ENCODE results near the gene RBFOX1.

The RBFOX1 gene

DNA sequence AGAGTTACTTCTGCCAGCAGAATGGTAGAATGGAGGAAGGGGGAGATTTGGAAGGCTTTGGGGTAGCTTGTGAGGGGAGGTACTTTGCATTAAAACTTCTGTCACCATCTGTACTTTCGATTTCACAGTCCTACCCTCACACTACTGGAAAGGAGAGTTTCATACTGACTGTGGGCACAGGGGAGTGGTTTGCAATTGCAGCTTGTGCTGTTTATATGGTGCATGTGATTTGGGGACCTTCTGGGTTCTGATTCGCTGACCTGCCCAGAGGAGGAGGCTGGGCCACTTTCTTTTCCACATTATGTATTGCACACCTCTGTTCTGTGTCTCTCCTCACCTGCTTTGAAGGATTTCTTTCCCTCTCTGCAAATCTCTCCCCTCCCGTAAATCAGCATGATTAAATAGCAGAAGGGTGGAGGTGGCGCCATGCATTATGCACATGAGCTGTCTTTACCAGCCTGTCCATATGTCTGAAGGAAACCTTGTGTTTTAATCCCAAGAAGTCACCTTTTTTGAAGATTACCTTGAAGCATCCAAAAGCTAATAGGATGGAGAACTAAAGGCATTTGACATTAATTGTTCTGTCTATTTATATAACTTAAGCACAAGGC, 90.9 kb downstream of the RBFOX1 start:
- no peak overlapping the region for H3K27ac ChIP-seq (ENCODE audit: low read depth in 2 of 2, low read length in 2 of 2)
- H3K4me1 ChIP-seq (ENCODE audit: control insufficient read depth in 2 of 2, insufficient read depth in 2 of 2, low read length in 2 of 2): no peaks in the 10 kb centered on the region
- H3K27me3 ChIP-seq (ENCODE audit: control insufficient read depth in 2 of 2, insufficient read depth in 2 of 2, low read length in 2 of 2): no peaks in the 10 kb centered on the region
- no peaks in the 10 kb centered on the region for H3K36me3 ChIP-seq (ENCODE audit: control insufficient read depth in 2 of 2, insufficient read depth in 2 of 2, low read length in 2 of 2)
- H3K9me3 ChIP-seq (ENCODE audit: control insufficient read depth in 2 of 2, low read length in 2 of 2): no peaks in the 10 kb centered on the region
- no peak overlapping the region for H3K9ac ChIP-seq (ENCODE audit: low read depth in 1 of 2, low read length in 2 of 2)
- H3K4me3 ChIP-seq (ENCODE audit: low read length in 2 of 2): no peak overlapping the region

- Histone ChIP-seq H3K9me3 (ENCODE audit: control insufficient read depth in 2 of 2, low read length in 2 of 2) (no peaks in the 10 kb centered on the region), H3K4me3 (ENCODE audit: low read length in 2 of 2) (no peak overlapping the region), H3K27ac (ENCODE audit: low read depth in 2 of 2, low read length in 2 of 2) (no peak overlapping the region), H3K36me3 (ENCODE audit: control insufficient read depth in 2 of 2, insufficient read depth in 2 of 2, low read length in 2 of 2) (no peaks in the 10 kb centered on the region), H3K9ac (ENCODE audit: low read depth in 1 of 2, low read length in 2 of 2) (no peak overlapping the region), H3K4me1 (ENCODE audit: control insufficient read depth in 2 of 2, insufficient read depth in 2 of 2, low read length in 2 of 2) (no peaks in the 10 kb centered on the region), H3K27me3 (ENCODE audit: control insufficient read depth in 2 of 2, insufficient read depth in 2 of 2, low read length in 2 of 2) (no peaks in the 10 kb centered on the region)
Observed at GRCh38 chr16:7426161-7426560, 93.5 kb downstream of the RBFOX1 start.

- no peaks in the 10 kb centered on the region for H3K4me1 ChIP-seq (ENCODE audit: control insufficient read depth in 2 of 2, insufficient read depth in 2 of 2, low read length in 2 of 2)
- H3K36me3 ChIP-seq (ENCODE audit: control insufficient read depth in 2 of 2, insufficient read depth in 2 of 2, low read length in 2 of 2): no peaks in the 10 kb centered on the region
- H3K4me3 ChIP-seq (ENCODE audit: low read length in 2 of 2): no peak overlapping the region
- no peak overlapping the region for H3K27ac ChIP-seq (ENCODE audit: low read depth in 2 of 2, low read length in 2 of 2)
- no peaks in the 10 kb centered on the region for H3K27me3 ChIP-seq (ENCODE audit: control insufficient read depth in 2 of 2, insufficient read depth in 2 of 2, low read length in 2 of 2)
- no peaks in the 10 kb centered on the region for H3K9me3 ChIP-seq (ENCODE audit: control insufficient read depth in 2 of 2, low read length in 2 of 2)
- no peak overlapping the region for H3K9ac ChIP-seq (ENCODE audit: low read depth in 1 of 2, low read length in 2 of 2)
Observed at GRCh38 chr16:7431723-7432122, 99.1 kb downstream of the RBFOX1 start.

GRCh38 chr16:7436306-7436705, 103.7 kb downstream of the RBFOX1 start:
- no peak overlapping the region for H3K9ac ChIP-seq (ENCODE audit: low read depth in 1 of 2, low read length in 2 of 2)
- no peaks in the 10 kb centered on the region for H3K4me1 ChIP-seq (ENCODE audit: control insufficient read depth in 2 of 2, insufficient read depth in 2 of 2, low read length in 2 of 2)
- no peaks in the 10 kb centered on the region for H3K27me3 ChIP-seq (ENCODE audit: control insufficient read depth in 2 of 2, insufficient read depth in 2 of 2, low read length in 2 of 2)
- H3K36me3 ChIP-seq (ENCODE audit: control insufficient read depth in 2 of 2, insufficient read depth in 2 of 2, low read length in 2 of 2): no peaks in the 10 kb centered on the region
- no peak overlapping the region for H3K4me3 ChIP-seq (ENCODE audit: low read length in 2 of 2)
- no peaks in the 10 kb centered on the region for H3K9me3 ChIP-seq (ENCODE audit: control insufficient read depth in 2 of 2, low read length in 2 of 2)
- no peak overlapping the region for H3K27ac ChIP-seq (ENCODE audit: low read depth in 2 of 2, low read length in 2 of 2)

- H3K27me3 ChIP-seq (ENCODE audit: control insufficient read depth in 2 of 2, insufficient read depth in 2 of 2, low read length in 2 of 2): no peaks in the 10 kb centered on the region
- no peaks in the 10 kb centered on the region for H3K36me3 ChIP-seq (ENCODE audit: control insufficient read depth in 2 of 2, insufficient read depth in 2 of 2, low read length in 2 of 2)
- no peak overlapping the region for H3K27ac ChIP-seq (ENCODE audit: low read depth in 2 of 2, low read length in 2 of 2)
- no peak overlapping the region for H3K9ac ChIP-seq (ENCODE audit: low read depth in 1 of 2, low read length in 2 of 2)
- no peaks in the 10 kb centered on the region for H3K9me3 ChIP-seq (ENCODE audit: control insufficient read depth in 2 of 2, low read length in 2 of 2)
- no peaks in the 10 kb centered on the region for H3K4me1 ChIP-seq (ENCODE audit: control insufficient read depth in 2 of 2, insufficient read depth in 2 of 2, low read length in 2 of 2)
- H3K4me3 ChIP-seq (ENCODE audit: low read length in 2 of 2): no peak overlapping the region
Observed at GRCh38 chr16:7437135-7437804, 104.6 kb downstream of the RBFOX1 start.

- H3K9me3 ChIP-seq (ENCODE audit: control insufficient read depth in 2 of 2, low read length in 2 of 2): no peaks in the 10 kb centered on the region
- H3K9ac ChIP-seq (ENCODE audit: low read depth in 1 of 2, low read length in 2 of 2): no peak overlapping the region
- no peaks in the 10 kb centered on the region for H3K27me3 ChIP-seq (ENCODE audit: control insufficient read depth in 2 of 2, insufficient read depth in 2 of 2, low read length in 2 of 2)
- no peak overlapping the region for H3K27ac ChIP-seq (ENCODE audit: low read depth in 2 of 2, low read length in 2 of 2)
- no peak overlapping the region for H3K4me3 ChIP-seq (ENCODE audit: low read length in 2 of 2)
- H3K4me1 ChIP-seq (ENCODE audit: control insufficient read depth in 2 of 2, insufficient read depth in 2 of 2, low read length in 2 of 2): no peaks in the 10 kb centered on the region
- H3K36me3 ChIP-seq (ENCODE audit: control insufficient read depth in 2 of 2, insufficient read depth in 2 of 2, low read length in 2 of 2): no peaks in the 10 kb centered on the region
Observed at GRCh38 chr16:7437843-7438242, 105.2 kb downstream of the RBFOX1 start.

DNA sequence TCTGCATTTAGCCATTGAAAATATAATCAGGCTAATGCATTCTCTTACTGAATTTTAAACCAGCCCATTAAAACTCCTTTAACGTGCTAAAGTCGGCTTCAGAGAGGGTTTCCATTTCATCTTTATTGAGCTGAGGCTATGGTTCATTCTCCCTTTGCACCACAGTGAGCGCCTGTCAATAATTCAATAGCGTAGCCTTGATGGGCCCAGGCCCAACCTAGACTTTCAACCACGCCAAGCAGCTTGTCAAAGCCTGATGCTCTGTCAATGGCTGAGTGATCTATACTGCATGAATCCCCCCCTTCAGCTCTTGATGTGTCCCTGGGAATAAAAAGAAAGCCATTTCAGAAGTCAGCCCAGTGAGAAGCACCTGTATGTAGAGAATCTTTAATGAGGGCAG, 106.0 kb downstream of the RBFOX1 start:
- no peaks in the 10 kb centered on the region for H3K27me3 ChIP-seq (ENCODE audit: control insufficient read depth in 2 of 2, insufficient read depth in 2 of 2, low read length in 2 of 2)
- H3K36me3 ChIP-seq (ENCODE audit: control insufficient read depth in 2 of 2, insufficient read depth in 2 of 2, low read length in 2 of 2): no peaks in the 10 kb centered on the region
- no peak overlapping the region for H3K9ac ChIP-seq (ENCODE audit: low read depth in 1 of 2, low read length in 2 of 2)
- no peaks in the 10 kb centered on the region for H3K9me3 ChIP-seq (ENCODE audit: control insufficient read depth in 2 of 2, low read length in 2 of 2)
- no peak overlapping the region for H3K4me3 ChIP-seq (ENCODE audit: low read length in 2 of 2)
- no peak overlapping the region for H3K27ac ChIP-seq (ENCODE audit: low read depth in 2 of 2, low read length in 2 of 2)
- no peaks in the 10 kb centered on the region for H3K4me1 ChIP-seq (ENCODE audit: control insufficient read depth in 2 of 2, insufficient read depth in 2 of 2, low read length in 2 of 2)

- H3K27ac ChIP-seq (ENCODE audit: low read depth in 2 of 2, low read length in 2 of 2): no peak overlapping the region
- H3K9ac ChIP-seq (ENCODE audit: low read depth in 1 of 2, low read length in 2 of 2): no peak overlapping the region
- no peaks in the 10 kb centered on the region for H3K27me3 ChIP-seq (ENCODE audit: control insufficient read depth in 2 of 2, insufficient read depth in 2 of 2, low read length in 2 of 2)
- H3K36me3 ChIP-seq (ENCODE audit: control insufficient read depth in 2 of 2, insufficient read depth in 2 of 2, low read length in 2 of 2): no peaks in the 10 kb centered on the region
- no peaks in the 10 kb centered on the region for H3K9me3 ChIP-seq (ENCODE audit: control insufficient read depth in 2 of 2, low read length in 2 of 2)
- no peaks in the 10 kb centered on the region for H3K4me1 ChIP-seq (ENCODE audit: control insufficient read depth in 2 of 2, insufficient read depth in 2 of 2, low read length in 2 of 2)
- H3K4me3 ChIP-seq (ENCODE audit: low read length in 2 of 2): no peak overlapping the region
Observed at GRCh38 chr16:7439518-7439917, 106.9 kb downstream of the RBFOX1 start.

- H3K4me3 ChIP-seq (ENCODE audit: low read length in 2 of 2): no peak overlapping the region
- no peak overlapping the region for H3K27ac ChIP-seq (ENCODE audit: low read depth in 2 of 2, low read length in 2 of 2)
- no peaks in the 10 kb centered on the region for H3K36me3 ChIP-seq (ENCODE audit: control insufficient read depth in 2 of 2, insufficient read depth in 2 of 2, low read length in 2 of 2)
- H3K9ac ChIP-seq (ENCODE audit: low read depth in 1 of 2, low read length in 2 of 2): no peak overlapping the region
- H3K27me3 ChIP-seq (ENCODE audit: control insufficient read depth in 2 of 2, insufficient read depth in 2 of 2, low read length in 2 of 2): no peaks in the 10 kb centered on the region
- H3K9me3 ChIP-seq (ENCODE audit: control insufficient read depth in 2 of 2, low read length in 2 of 2): no peaks in the 10 kb centered on the region
- no peaks in the 10 kb centered on the region for H3K4me1 ChIP-seq (ENCODE audit: control insufficient read depth in 2 of 2, insufficient read depth in 2 of 2, low read length in 2 of 2)
Observed at GRCh38 chr16:7440886-7441400, 108.3 kb downstream of the RBFOX1 start.

DNA sequence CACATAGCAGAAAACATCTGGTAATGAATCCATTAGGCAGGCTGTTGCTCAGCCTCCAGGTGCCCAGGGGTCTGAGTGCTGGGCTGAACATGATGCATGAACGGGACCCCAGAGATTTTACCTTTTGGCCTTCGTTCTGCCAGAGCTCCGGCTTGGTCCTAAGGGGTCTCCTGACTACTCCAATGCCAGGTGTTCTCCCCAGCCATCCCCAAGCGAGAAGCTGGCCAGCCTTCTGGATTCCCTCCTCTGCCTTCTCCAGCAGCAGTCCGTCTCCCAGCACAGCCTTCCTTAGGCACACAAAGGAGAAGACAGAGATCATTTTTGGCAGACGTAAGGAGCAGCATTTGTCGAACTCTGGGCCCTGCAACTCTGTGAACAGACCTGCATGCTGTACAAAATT, 109.4 kb downstream of the RBFOX1 start:
- H3K27me3 ChIP-seq (ENCODE audit: control insufficient read depth in 2 of 2, insufficient read depth in 2 of 2, low read length in 2 of 2): no peaks in the 10 kb centered on the region
- no peak overlapping the region for H3K27ac ChIP-seq (ENCODE audit: low read depth in 2 of 2, low read length in 2 of 2)
- H3K36me3 ChIP-seq (ENCODE audit: control insufficient read depth in 2 of 2, insufficient read depth in 2 of 2, low read length in 2 of 2): no peaks in the 10 kb centered on the region
- no peaks in the 10 kb centered on the region for H3K9me3 ChIP-seq (ENCODE audit: control insufficient read depth in 2 of 2, low read length in 2 of 2)
- H3K4me3 ChIP-seq (ENCODE audit: low read length in 2 of 2): no peak overlapping the region
- no peaks in the 10 kb centered on the region for H3K4me1 ChIP-seq (ENCODE audit: control insufficient read depth in 2 of 2, insufficient read depth in 2 of 2, low read length in 2 of 2)
- H3K9ac ChIP-seq (ENCODE audit: low read depth in 1 of 2, low read length in 2 of 2): no peak overlapping the region

Data from mucosa of rectum (tissue), 2 donors.